ENCODE results near the gene LEAP2. TPM values are rescaled to one million over a fixed set of nuclear protein-coding genes. Genes with fewer than 3 reads are reported as not detected.

The LEAP2 gene
- total and polyA plus RNA-seq, 2 donors (not counting 1 experiment from before 2014, with no cell fraction given), result 2.2 to 5.4 TPM

GRCh38 chr5:132905938-132906337 lies 32.5 kb downstream of the LEAP2 start:
- Histone ChIP-seq H3K36me3 (replicated peaks in 1 of 2; ENCODE audit: control extremely low read depth in 1 of 2, control insufficient read depth in 1 of 2, extremely low read depth in 1 of 2, insufficient read depth in 2 of 2, low read length in 1 of 2) (peaks cover 12 to 32% of the 10 kb centered on the region in 2 experiments), H2AFZ (ENCODE audit: insufficient read depth, low read depth, low read length, poor library complexity, severe bottlenecking) (no peak overlapping the region), H3K9me3 (ENCODE audit: control extremely low read depth in 1 of 3, control insufficient read depth in 2 of 3, insufficient read depth in 1 of 3, low read length in 2 of 3) (no peaks in the 10 kb centered on the region), H3K79me2 (ENCODE audit: control insufficient read depth, insufficient read depth, low read length) (peaks cover 30% of the 10 kb centered on the region), H3K27ac (ENCODE audit: low read length in 2 of 2) (peak overlapping the region in 1 of 2 donors; percentile 1), H4K20me1 (ENCODE audit: control insufficient read depth, insufficient read depth, low read length, poor library complexity, severe bottlenecking) (peaks cover 27% of the 10 kb centered on the region), H3K4me3 (ENCODE audit: control extremely low read depth in 1 of 5, extremely low read depth in 1 of 5, insufficient read depth in 1 of 5, low read depth in 2 of 5, low read length in 4 of 5) (no peak overlapping the region), H3K4me2 (replicated peaks; ENCODE audit: low read depth, low read length, poor library complexity, severe bottlenecking) (no peak overlapping the region), H3K9ac (ENCODE audit: low read length) (no peak overlapping the region), H3K27me3 (replicated peaks in 1 of 4; ENCODE audit: control extremely low read depth in 1 of 4, control insufficient read depth in 3 of 4, insufficient read depth in 4 of 4, low read length in 3 of 4) (no peaks in the 10 kb centered on the region), H3K4me1 (ENCODE audit: control insufficient read depth in 2 of 2, insufficient read depth in 2 of 2, low read length in 2 of 2) (peaks cover 0 to 3% of the 10 kb centered on the region in 2 donors)
- 100% methylated on average over 1 of the region's 2 CpGs for WGBS (ENCODE audit: insufficient coverage)
- Mint-ChIP-seq H3K4me3 (no peak overlapping the region), H3K27me3 (no peaks in the 10 kb centered on the region), H3K9me3 (ENCODE audit: insufficient read depth) (no peaks in the 10 kb centered on the region), H3K27ac (no peak overlapping the region), H3K4me1 (peaks cover 22% of the 10 kb centered on the region)
- intact Hi-C loops (cut with micrococcal nuclease), result no loop called here
- TF ChIP-seq CTCF (IDR thresholded peaks at IDR 0.05) (no peak), EZH2 (IDR thresholded peaks at IDR 0.05; ENCODE audit: borderline replicate concordance, insufficient read depth, low read depth, low read length, poor library complexity, severe bottlenecking) (no peak)
- ChIA-PET POLR2A (interaction anchor here (0.5 kb wide), 1 partner anchor 15 kb away, joined by 4 read pairs; no protein-coding TSS in a partner anchor), CTCF (no interaction called here)
- ATAC-seq (ENCODE audit: low read depth) (no peak), DNase-seq (no peak)

DNA sequence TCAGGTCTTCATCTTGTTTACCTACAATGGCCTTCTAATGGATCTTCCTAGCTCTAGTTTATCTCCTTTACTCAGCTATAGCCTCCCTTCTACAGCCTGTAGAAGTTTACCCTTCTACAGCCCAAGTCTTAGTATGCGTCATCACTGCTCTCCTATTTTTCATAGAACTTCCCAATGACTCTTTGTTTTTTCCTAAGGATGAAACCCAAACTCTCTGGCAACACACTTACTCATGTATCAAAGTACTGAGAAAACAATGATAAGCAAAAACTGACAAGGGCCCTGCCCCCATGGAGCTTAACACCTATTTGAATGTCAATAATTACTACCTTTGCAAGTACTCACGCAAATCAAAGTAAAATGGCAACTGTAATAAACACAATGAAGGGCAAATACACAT lies 33.7 kb downstream of the LEAP2 start:
- WGBS (ENCODE audit: insufficient coverage), result 100% methylated on average over 1 of the region's 2 CpGs
- H3K9ac ChIP-seq (ENCODE audit: low read length), result no peak overlapping the region
- peaks cover 12 to 32% of the 10 kb centered on the region in 2 experiments for H3K36me3 ChIP-seq (replicated peaks in 1 of 2; ENCODE audit: control extremely low read depth in 1 of 2, control insufficient read depth in 1 of 2, extremely low read depth in 1 of 2, insufficient read depth in 2 of 2, low read length in 1 of 2)
- Mint-ChIP-seq H3K27me3 (no peaks in the 10 kb centered on the region), H3K4me1 (peaks cover 22% of the 10 kb centered on the region), H3K9me3 (ENCODE audit: insufficient read depth) (no peaks in the 10 kb centered on the region), H3K27ac (no peak overlapping the region), H3K4me3 (no peak overlapping the region)
- CTCF ChIA-PET, result interaction anchor here (0.8 kb wide), 1 partner anchor 9 kb away, joined by 3 read pairs; no protein-coding TSS in a partner anchor
- H3K27ac ChIP-seq (ENCODE audit: low read length in 2 of 2), result no peak overlapping the region
- ATAC-seq (ENCODE audit: low read depth) (no peak), DNase-seq (no peak)
- peaks cover 40% of the 10 kb centered on the region for H3K79me2 ChIP-seq (ENCODE audit: control insufficient read depth, insufficient read depth, low read length)
- H3K4me2 ChIP-seq (replicated peaks; ENCODE audit: low read depth, low read length, poor library complexity, severe bottlenecking), result no peak overlapping the region
- H2AFZ ChIP-seq (ENCODE audit: insufficient read depth, low read depth, low read length, poor library complexity, severe bottlenecking), result no peak overlapping the region
- intact Hi-C loops (cut with micrococcal nuclease), result no loop called here
- no peaks in the 10 kb centered on the region for H3K9me3 ChIP-seq (ENCODE audit: control extremely low read depth in 1 of 3, control insufficient read depth in 2 of 3, insufficient read depth in 1 of 3, low read length in 2 of 3)
- TF ChIP-seq CTCF (IDR thresholded peaks at IDR 0.05), result no peak
- TF ChIP-seq EZH2 (IDR thresholded peaks at IDR 0.05; ENCODE audit: borderline replicate concordance, insufficient read depth, low read depth, low read length, poor library complexity, severe bottlenecking), result no peak
- H3K27me3 ChIP-seq (replicated peaks in 1 of 4; ENCODE audit: control extremely low read depth in 1 of 4, control insufficient read depth in 3 of 4, insufficient read depth in 4 of 4, low read length in 3 of 4), result no peaks in the 10 kb centered on the region
- POLR2A ChIA-PET, result no interaction called here
- H3K4me3 ChIP-seq (ENCODE audit: control extremely low read depth in 1 of 5, extremely low read depth in 1 of 5, insufficient read depth in 1 of 5, low read depth in 2 of 5, low read length in 4 of 5), result no peak overlapping the region
- H3K4me1 ChIP-seq (ENCODE audit: control insufficient read depth in 2 of 2, insufficient read depth in 2 of 2, low read length in 2 of 2), result peaks cover 0 to 3% of the 10 kb centered on the region in 2 donors
- peaks cover 29% of the 10 kb centered on the region for H4K20me1 ChIP-seq (ENCODE audit: control insufficient read depth, insufficient read depth, low read length, poor library complexity, severe bottlenecking)
